SK-N-SH treated with all-trans-retinoic acid at 6 μM for 48 hours (cell line): ENCODE measurements around the gene NCK2.

Source experiments
- SNAI2 ChIP-seq: fragments of 250-450 bp; sonication (Bioruptor Pico); IDR thresholded peaks from 2 replicates; pipeline ENCODE4 v1.5.0; 2020; ENCODE audit warnings: mild to moderate bottlenecking, moderate library complexity
- TCF4 ChIP-seq: fragments of 250-450 bp; sonication (Bioruptor Pico); IDR thresholded peaks from 2 replicates; pipeline ENCODE4 v1.8.0; 2021; ENCODE audit warnings: mild to moderate bottlenecking, moderate library complexity, borderline replicate concordance
- TSHZ2 ChIP-seq: fragments of 250-450 bp; sonication (Bioruptor Pico); IDR thresholded peaks from 2 replicates; pipeline ENCODE4 v1.5.0; 2020; ENCODE audit warnings: mild to moderate bottlenecking, moderate library complexity
- ZFP30 ChIP-seq: fragments of 450-650 bp; formaldehyde crosslinking; IDR thresholded peaks from 2 replicates; pipeline ENCODE4 v1.5.0; 2022; ENCODE audit warnings: mild to moderate bottlenecking, moderate library complexity
- ZNF565 ChIP-seq: fragments of 450-650 bp; formaldehyde crosslinking; conservative IDR thresholded peaks from 2 replicates; pipeline ENCODE4 v1.5.0; 2020; ENCODE audit warnings: low read depth, mild to moderate bottlenecking, moderate library complexity
- TF ChIP-seq, protein P1 (sequence below): fragments of 250-450 bp; sonication (Bioruptor Pico); IDR thresholded peaks from 2 replicates; pipeline ENCODE4 v1.5.1; 2021; ENCODE audit warnings: mild to moderate bottlenecking, moderate library complexity

- TF ChIP-seq ZFP30 (no peak), SNAI2 (CRISPR knock-in tag) (no peak), TSHZ2 (no peak), ZNF565 (CRISPR knock-in tag) (no peak), TCF4 (no peak)
- TF ChIP-seq, protein P1, sequence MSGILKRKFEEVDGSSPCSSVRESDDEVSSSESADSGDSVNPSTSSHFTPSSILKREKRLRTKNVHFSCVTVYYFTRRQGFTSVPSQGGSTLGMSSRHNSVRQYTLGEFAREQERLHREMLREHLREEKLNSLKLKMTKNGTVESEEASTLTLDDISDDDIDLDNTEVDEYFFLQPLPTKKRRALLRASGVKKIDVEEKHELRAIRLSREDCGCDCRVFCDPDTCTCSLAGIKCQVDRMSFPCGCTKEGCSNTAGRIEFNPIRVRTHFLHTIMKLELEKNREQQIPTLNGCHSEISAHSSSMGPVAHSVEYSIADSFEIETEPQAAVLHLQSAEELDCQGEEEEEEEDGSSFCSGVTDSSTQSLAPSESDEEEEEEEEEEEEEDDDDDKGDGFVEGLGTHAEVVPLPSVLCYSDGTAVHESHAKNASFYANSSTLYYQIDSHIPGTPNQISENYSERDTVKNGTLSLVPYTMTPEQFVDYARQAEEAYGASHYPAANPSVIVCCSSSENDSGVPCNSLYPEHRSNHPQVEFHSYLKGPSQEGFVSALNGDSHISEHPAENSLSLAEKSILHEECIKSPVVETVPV = no peak
These were observed 140.7 kb downstream of the NCK2 start for GRCh38 chr2:105885456-105885855.
